HL-60/S4 (cell line): ENCODE data around the gene ABAT.

Source experiments
- in situ Hi-C: fragments of 300-500 bp; cut with MboI; formaldehyde crosslinking; loops from 2 replicates; pipeline ENCODE4 v1.14.3; 2022; ENCODE audit warnings: low sequenced_read_pairs

ABAT gene

GRCh38 chr16:8714807-8715206 lies 40.4 kb downstream of the ABAT start:
- in situ Hi-C loops: no loop called here

DNA sequence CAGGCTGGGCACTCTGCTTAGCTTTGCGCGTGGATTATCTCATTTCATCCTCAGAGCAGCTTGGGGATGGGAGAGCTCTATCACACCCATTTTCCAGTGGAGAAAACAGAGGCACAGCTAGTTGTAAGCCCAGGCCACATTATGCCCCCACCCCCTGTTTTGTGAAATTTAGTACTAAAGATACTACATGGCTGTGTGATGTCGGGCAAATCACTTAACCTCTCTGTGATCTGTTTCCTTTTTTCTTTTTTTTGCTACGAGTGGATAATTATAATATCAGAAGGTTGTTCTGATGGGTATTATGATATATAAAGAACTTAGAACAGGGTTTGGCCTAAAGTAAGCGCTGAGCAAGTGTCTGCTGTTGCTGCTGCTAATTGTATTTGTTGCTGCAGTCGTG lies 41.6 kb downstream of the ABAT start:
- in situ Hi-C loops: no loop called here

GRCh38 chr16:8716592-8716991 lies 42.2 kb downstream of the ABAT start:
- in situ Hi-C loops: no loop called here

DNA sequence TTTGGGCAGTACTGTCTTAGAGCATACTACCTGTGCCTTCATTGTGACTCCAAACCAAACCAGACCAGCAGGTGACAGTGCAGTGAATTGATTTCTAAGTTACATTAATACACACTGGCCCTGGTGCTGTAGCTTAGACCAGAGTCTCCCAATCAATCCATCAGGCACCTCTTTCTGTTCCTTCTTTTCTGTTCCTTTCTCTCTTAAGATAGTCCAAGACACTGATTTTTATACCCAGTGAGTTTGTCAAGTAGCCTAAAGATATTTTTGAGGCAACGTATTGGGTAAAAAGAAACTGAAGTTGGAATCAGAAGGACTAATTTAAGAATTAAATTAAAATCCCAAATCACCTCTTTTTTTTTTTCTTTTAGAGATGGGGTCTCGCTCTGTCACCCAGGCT lies 43.1 kb downstream of the ABAT start:
- in situ Hi-C loops: no loop called here

DNA sequence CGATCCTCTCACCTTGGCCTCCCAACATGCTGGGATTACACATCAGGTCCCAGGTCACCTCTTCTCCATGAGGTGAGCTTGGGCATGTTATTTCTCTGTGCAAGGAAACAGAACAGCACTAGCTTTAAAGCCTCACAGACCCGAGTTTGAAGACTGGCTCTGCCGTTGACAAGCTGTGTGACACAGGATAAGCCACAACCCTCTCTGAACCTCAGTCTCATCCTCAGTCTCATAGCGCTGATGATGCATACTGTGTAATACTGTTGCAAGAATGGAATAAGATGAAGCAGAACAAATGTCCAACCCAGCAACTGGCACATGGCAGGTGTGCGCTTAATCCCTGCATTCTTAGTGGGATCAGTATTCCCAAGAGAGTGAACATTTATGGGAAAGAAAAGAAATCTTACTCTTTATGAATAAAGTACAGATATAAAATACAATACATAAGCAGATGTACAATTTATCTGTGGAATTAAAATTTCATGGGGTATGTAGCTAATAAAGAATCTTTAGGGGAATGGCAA lies 43.5 kb downstream of the ABAT start:
- in situ Hi-C loops: no loop called here

DNA sequence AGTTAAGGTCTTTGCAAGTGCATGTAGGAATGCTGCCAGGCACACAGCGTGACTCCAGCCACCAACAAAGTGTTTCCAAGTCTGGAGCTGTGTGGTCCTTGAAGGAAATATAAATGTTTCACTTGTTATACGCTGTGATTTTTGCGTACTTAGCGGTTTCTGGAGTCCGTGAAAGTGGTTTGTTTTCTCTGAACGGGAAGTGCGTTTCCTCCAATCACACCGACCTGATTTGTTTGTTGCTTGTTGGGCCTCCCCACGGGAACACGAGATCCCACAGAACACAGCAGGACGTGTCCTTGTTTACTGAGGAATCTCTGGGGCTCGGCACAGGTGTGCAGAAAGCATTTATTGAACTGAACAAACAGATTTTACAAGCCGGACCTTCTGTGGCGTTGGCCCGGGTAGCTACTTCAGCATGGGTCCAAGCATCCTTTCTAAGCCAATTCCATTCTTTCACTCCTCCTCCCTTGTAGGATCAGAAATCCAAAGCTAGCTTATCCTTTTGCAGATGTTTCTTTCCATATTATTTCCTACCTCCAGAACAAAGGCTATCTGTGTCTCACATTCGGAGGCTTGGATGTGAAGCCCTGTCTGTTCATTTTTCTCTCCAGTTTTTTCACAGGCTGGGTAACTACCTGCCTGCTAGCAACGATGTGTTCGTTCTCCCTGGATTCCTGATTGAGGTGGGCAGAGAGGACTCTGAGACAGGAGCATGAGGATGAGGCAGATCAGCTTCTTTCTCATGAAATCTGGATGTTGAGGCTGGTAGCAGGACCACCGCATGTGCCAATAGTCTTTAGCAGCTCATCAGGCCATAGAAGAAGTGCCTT lies 44.6 kb downstream of the ABAT start:
- in situ Hi-C loops: no loop called here

- in situ Hi-C loops: no loop called here
Measured at GRCh38 chr16:8720080-8720966, 45.9 kb downstream of the ABAT start.

DNA sequence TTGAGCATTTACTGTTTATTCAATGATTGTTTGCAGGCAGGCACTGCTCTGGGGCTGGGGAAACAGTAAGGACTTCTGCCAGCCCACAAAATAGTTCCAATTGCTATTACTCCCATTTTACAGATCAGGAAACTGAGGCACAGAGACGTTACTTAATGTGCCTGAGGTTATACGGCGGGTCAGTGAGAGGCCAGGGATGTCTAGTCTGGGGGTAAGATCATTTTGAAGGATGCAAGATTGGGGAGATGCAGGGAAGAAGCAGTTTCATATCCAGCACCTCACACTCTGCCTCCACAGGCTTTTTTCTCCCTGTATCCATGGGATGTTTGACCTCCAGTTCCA lies 46.5 kb downstream of the ABAT start:
- in situ Hi-C loops: no loop called here

DNA sequence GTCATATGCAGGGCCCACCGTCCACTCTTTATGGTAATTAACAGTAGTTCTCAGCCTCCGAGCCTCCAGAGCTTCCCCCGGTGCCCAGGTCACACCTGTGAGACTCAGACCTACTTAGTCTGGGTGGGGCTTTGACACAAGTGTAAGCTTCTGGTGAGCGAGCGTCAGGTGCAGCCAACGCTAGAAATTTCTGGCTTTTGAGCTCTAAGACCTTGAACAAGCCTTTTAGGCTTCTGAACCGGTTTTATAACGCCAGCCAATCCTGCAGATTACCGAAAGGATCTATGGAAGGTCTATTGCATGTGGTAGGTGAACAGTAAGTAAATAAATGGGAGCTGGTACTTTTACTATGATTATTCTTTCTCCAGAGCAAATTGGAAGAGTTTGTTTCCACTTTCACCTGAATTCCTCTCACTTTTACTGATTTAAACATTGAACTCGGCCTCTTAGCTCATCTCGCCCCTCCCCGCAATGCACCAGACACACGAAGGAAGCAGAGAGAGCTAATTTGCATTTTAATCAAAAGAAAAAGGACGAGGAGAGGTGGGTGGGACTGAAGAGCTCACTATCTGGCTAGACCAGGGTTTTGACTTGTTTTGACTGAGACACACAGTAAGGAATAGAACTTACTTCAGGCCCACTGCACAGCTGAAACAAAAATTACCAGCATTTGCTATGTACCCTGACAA lies 47.1 kb downstream of the ABAT start:
- in situ Hi-C loops: no loop called here

- in situ Hi-C loops: no loop called here
Measured at GRCh38 chr16:8722025-8722348, 47.6 kb downstream of the ABAT start.

GRCh38 chr16:8725513-8726178 lies 51.2 kb downstream of the ABAT start:
- in situ Hi-C loops: no loop called here

DNA sequence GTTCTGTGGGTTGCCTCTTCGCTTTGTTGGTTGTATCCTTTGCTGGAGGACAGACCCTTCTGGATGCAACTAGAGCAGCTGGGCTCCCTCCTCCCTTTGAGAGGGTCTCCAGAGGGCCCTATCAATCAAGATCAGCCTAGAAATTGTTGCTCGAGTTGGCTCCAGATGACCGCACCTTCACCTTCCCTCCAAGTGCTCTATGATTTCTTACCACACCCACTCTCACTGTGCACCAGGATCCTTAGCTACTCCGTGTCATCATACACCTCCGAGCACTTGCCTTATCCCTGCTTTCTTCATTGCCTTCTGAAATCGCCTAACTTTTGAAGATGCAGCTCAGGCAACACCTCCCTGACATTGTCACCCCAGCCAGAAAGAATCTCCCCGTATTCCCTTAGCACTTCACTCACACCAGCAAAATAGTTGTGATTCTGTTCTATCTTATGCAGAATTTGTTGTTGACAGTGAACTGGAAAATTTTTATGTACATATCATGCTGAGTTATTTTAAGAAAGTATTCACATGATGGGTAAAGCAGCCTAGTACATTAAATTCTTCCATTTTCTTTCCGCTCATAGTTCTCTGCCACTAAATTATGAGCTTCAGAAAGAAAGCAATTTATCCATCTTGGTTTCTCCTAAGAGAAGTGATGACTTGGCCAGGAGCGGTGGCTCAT lies 52.9 kb downstream of the ABAT start:
- in situ Hi-C loops: no loop called here

DNA sequence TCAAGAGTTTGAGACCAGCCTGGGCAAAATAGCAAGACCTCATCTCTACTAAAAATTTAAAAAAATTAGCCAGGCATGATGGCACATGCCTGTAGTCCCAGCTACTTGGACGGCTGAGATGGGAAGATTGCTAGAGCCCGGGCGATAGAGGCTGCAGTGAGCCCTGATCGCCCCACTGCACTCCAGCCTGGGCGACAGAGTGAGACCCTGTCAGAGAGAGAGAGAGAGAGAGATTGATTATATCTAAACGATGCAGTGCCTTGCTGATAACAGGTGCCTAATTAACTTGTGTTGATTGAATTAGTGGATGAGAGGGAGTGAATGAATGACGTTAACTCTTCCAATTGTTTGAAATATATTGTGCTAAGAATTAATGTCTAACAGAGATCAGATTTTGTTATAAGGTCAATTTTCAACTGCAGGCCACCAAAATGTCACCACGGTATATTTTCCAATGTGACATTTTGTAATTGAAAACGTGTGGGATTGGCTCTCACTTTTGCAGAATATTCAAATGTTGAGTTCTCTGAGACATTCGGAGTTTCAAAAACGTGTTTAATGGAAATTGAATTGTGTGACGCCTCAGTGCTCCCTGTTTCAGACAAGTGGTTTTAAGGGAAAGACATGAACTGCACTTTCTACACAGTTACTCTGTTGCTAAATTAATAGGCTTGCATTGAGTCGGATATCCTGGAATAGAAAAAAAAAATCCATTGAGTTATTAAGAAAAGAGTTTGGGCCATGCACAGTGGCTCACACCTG lies 53.6 kb downstream of the ABAT start:
- in situ Hi-C loops: no loop called here

DNA sequence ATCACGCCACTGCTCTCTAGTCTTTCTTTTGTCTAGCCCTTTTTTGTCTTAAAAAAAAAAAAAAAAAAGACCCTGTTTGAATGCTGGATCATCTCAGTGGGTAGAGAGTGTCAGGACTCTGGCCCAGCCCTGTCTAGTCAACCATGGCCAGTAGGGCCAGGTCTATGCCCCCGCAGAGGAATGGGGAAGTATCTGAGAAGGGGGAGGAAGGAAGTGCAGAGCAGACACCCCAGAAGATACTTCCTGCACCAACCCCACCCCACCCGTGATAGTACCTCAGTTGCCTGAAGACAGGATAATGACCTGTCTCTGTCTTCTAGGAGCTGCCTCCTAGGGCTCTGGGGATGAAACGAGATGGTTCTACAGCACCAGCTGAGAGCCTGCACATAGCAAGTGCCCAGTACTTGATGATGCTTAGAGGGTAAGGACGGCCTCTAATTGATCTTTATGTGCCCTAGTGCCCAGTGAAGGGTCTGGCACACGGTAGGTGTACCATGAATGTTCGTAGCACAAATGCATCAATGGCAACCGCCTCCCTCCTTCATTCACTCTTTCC lies 55.4 kb downstream of the ABAT start:
- in situ Hi-C loops: no loop called here

GRCh38 chr16:8730335-8730915 lies 56.0 kb downstream of the ABAT start:
- in situ Hi-C loops: no loop called here

- in situ Hi-C loops: no loop called here
Measured at GRCh38 chr16:8733849-8734540, 59.6 kb downstream of the ABAT start.

DNA sequence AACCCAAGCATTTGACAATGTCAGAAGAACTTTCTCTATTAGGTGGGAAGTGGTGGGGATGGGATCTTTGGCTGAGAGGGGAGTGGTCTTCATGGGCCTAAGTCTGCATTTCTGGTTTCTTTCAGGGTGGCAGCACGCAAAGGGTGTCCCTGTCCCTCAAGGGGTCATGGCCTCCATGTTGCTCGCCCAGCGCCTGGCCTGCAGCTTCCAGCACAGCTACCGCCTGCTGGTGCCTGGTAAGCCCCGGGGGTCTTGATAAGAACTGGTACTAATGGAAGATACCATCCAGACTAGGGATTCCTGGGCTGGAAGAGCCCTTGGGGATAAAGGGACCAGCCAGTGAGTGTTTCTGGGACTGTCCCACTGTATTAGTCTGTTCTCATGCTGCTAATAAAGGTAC lies 61.2 kb downstream of the ABAT start:
- in situ Hi-C loops: no loop called here

DNA sequence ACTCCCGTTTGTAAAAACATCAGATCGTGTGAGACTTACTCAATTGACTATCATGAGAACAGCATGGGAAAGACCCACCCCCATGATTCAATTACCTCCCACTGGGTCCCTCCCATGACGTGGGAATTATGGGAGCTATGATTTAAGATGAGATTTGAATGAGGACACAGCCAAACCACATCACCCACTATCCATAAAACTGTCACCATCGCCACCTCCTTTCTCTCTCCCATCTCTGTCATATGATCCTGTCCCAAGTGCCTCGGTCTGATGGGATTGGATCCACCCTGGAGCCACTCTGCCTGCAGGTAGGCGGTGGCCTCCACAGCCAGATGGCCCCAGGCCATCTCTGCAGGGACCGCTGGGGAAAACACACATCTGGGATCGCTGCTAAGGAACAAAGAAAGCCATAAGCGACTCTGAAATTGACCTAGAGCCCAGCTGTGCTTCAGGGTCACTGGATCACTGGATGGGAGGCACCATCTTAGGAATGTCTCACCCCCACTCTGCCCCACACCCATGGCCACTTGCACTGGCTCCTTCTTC lies 61.8 kb downstream of the ABAT start:
- in situ Hi-C loops: no loop called here
